Measurements from ENCODE around the gene SUMO3. TPM values are rescaled to one million over a fixed set of nuclear protein-coding genes. Genes with fewer than 3 reads are reported as not detected.

SUMO3 gene
- total and polyA plus RNA-seq, 2 of the 13 experiments (the other 11 are each of a cell fraction or from before 2014, with no cell fraction given), result 51.4 to 92.4 TPM

DNA sequence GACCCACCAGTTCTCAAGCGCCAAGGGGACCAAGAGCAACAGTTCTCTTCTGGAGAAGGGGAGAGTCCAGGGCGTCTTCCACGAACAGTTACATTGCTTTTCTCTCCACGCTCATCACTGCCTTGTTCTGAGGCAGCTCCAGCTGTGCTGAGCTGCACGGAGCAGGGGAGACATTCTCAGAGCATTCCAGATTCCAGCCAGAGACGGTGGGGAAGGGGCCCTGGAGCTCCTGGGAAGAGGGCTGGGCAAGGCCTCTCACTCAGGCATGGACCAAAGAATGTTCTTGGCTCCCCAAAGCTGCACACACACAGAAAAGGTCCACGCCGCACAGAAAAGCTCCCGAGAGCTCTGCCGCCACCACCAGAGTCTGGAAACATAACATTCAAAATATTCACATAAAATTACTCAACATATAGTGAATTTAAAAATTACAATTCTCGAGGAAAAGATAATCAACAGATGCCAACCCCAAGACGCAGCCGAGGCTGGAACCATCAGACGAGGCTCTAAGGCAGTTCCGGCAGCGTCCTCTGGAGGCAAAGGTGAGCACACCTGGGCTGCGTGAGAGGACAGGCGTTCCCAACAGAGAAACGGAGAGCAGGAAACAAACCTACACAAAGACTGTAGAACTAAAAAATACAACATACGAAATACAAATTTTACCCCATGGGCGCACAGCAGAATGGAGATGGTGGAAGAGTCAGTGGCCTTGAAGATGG lies 56.7 kb downstream of the SUMO3 start (continued):
- TF ChIP-seq ARID4A (CRISPR knock-in tag; IDR thresholded peaks at IDR 0.05; ENCODE audit: borderline replicate concordance) (0 out of 2 replicates have a peak, but pooled peaks have one; percentile 8), ELF1 (CRISPR knock-in tag; IDR thresholded peaks at IDR 0.05) (no peak), ZBTB21 (CRISPR knock-in tag; IDR thresholded peaks at IDR 0.05) (no peak), ELF3 (CRISPR knock-in tag; IDR thresholded peaks at IDR 0.05) (0 out of 2 replicates have a peak, but pooled peaks have one; percentile 24), ZSCAN12 (CRISPR knock-in tag; IDR thresholded peaks at IDR 0.05) (no peak), HDAC2 (CRISPR knock-in tag; IDR thresholded peaks at IDR 0.05) (peak; percentile 14; the same call in 1 of the 2 replicates), CHCHD3 (CRISPR knock-in tag; IDR thresholded peaks at IDR 0.05) (no peak), STAG1 (CRISPR knock-in tag; IDR thresholded peaks at IDR 0.05) (peak; percentile 59), PRPF4 (IDR thresholded peaks at IDR 0.05; ENCODE audit: low read depth, low read length, poor library complexity, severe bottlenecking) (no peak), ZNF605 (CRISPR knock-in tag; IDR thresholded peaks at IDR 0.05) (no peak), RARA (CRISPR knock-in tag; IDR thresholded peaks at IDR 0.05) (no peak), CTCF (CRISPR knock-in tag; IDR thresholded peaks at IDR 0.05) (peak; percentile 70), ZNF160 (CRISPR knock-in tag; IDR thresholded peaks at IDR 0.05) (0 out of 2 replicates have a peak, but pooled peaks have one; percentile 53), ZNF329 (CRISPR knock-in tag; IDR thresholded peaks at IDR 0.05; ENCODE audit: low read depth) (no peak), GABPB1 (CRISPR knock-in tag; IDR thresholded peaks at IDR 0.05) (peak; percentile 15; the same call in 1 of the 2 replicates), ZNF317 (CRISPR knock-in tag; IDR thresholded peaks at IDR 0.05) (no peak)
